GM21576 (cell line): ENCODE data around the gene ZNF525.
A peak's percentile ranks its signal among the peaks of the same experiment; 100 is the strongest.
"Not testable (repeated sequence)": the region's sequence is repeated elsewhere in the genome, so short reads cannot be mapped to it uniquely, and the experiment has no call there.

Source experiments
- ATAC-seq: cut with Tn5 transposase; IDR thresholded peaks from one replicate; pipeline ENCODE4 v1.9.1; 2021; ENCODE audit warnings: mild to moderate bottlenecking, moderate library complexity; ENCODE audit not compliant: unreplicated experiment

ZNF525 gene

GRCh38 chr19:53365134-53365898 lies at the start of gene ZNF525:
TSS of gene ZNF525 (plus strand) at chr19:53365705. CDS start at chr19:53372282, 6,577 bp downstream.
- peak; percentile 98 for ATAC-seq

GRCh38 chr19:53328967-53329366 lies 36.5 kb upstream of the ZNF525 start:
- no peak for ATAC-seq

- ATAC-seq, result no peak
These were observed 33.0 kb upstream of the ZNF525 start for GRCh38 chr19:53332484-53332883.

GRCh38 chr19:53333066-53333462 lies 32.4 kb upstream of the ZNF525 start:
- peak; percentile 3 for ATAC-seq

GRCh38 chr19:53333463-53334449 lies 31.7 kb upstream of the ZNF525 start, which contains the start of gene ZNF845:
TSS of gene ZNF845 (plus strand) at chr19:53333749. CDS start at chr19:53341308, 7,559 bp downstream.
- peak; percentile 95 for ATAC-seq

GRCh38 chr19:53344403-53344802 lies 21.1 kb upstream of the ZNF525 start:
- not testable (repeated sequence) for ATAC-seq

- no peak for ATAC-seq
These were observed 9.8 kb upstream of the ZNF525 start for GRCh38 chr19:53355739-53356138.

- ATAC-seq, result no peak
These were observed 7.5 kb upstream of the ZNF525 start for GRCh38 chr19:53357821-53358581.

- ATAC-seq, result not testable (repeated sequence)
These were observed 5.4 kb upstream of the ZNF525 start for GRCh38 chr19:53360056-53360455.

GRCh38 chr19:53365899-53366493 lies 491 bp downstream of the ZNF525 start:
- peak; percentile 51 for ATAC-seq

GRCh38 chr19:53372196-53372595 lies 6.7 kb downstream of the ZNF525 start:
- ATAC-seq, result no peak

GRCh38 chr19:53374288-53374687 lies 8.8 kb downstream of the ZNF525 start:
- no peak for ATAC-seq

- ATAC-seq, result no peak
These were observed 9.2 kb downstream of the ZNF525 start for GRCh38 chr19:53374743-53375142.

GRCh38 chr19:53381376-53381775 lies 15.9 kb downstream of the ZNF525 start:
- ATAC-seq, result no peak

- ATAC-seq, result no peak
These were observed 22.7 kb downstream of the ZNF525 start for GRCh38 chr19:53388168-53388567.

GRCh38 chr19:53388904-53389303 lies 23.4 kb downstream of the ZNF525 start:
- ATAC-seq, result no peak

- ATAC-seq, result no peak
These were observed 24.1 kb downstream of the ZNF525 start for GRCh38 chr19:53389571-53389970.

GRCh38 chr19:53389978-53390377 lies 24.5 kb downstream of the ZNF525 start:
- no peak for ATAC-seq

- no peak for ATAC-seq
These were observed 29.0 kb downstream of the ZNF525 start for GRCh38 chr19:53394522-53394973.
